Measurements from ENCODE around the gene HOXB3.

Gene HOXB3

DNA sequence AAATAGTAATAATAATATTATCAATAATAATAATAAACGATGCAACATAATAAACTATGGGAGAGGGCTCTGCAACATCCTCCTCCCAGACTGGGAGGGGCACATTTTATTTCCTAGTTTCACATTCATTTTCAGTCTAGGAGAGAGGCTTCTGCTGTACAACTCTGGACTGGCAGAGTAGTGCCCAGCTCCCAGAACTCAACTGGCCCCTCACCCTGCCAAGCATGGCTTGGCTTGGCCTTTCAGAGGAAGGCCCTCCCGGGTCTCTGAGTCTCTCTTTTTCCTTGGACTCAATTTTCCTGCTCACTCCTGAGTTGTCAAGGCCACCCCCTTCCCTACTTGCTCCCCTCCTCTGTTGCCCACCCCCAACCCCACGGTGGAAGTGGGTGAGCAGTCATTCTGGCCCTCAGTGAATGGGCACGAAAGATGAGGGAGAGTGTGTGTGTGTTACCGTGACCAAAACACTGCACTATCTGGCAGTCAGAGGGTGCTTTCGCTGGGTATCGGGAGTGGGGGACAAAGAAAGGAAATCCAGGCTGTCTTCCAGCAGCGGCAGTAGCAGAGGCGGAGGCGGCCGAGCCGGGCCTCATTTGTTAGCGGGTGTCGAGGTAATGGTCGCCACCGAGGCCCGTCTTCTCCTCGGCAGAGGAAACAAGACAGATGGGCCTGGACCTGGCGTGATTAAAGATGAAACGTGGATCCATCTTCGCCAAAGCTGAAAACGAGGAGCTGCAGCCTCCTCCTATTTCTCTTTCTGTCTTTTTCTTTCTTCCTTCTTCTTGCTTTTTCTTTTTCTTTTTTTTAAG lies 14.2 kb downstream of the HOXB3 start:
- no peak for DNase-seq (ENCODE audit: low read depth in 2 of 2)
- TF ChIP-seq, protein P1, sequence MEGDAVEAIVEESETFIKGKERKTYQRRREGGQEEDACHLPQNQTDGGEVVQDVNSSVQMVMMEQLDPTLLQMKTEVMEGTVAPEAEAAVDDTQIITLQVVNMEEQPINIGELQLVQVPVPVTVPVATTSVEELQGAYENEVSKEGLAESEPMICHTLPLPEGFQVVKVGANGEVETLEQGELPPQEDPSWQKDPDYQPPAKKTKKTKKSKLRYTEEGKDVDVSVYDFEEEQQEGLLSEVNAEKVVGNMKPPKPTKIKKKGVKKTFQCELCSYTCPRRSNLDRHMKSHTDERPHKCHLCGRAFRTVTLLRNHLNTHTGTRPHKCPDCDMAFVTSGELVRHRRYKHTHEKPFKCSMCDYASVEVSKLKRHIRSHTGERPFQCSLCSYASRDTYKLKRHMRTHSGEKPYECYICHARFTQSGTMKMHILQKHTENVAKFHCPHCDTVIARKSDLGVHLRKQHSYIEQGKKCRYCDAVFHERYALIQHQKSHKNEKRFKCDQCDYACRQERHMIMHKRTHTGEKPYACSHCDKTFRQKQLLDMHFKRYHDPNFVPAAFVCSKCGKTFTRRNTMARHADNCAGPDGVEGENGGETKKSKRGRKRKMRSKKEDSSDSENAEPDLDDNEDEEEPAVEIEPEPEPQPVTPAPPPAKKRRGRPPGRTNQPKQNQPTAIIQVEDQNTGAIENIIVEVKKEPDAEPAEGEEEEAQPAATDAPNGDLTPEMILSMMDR (IDR thresholded peaks at IDR 0.05; ENCODE audit: low read depth, low read length), result no peak
- H3K4me3 ChIP-seq (replicated peaks in 1 of 2; ENCODE audit: low read depth in 2 of 2, low read length in 2 of 2), result no peak overlapping the region

DNA sequence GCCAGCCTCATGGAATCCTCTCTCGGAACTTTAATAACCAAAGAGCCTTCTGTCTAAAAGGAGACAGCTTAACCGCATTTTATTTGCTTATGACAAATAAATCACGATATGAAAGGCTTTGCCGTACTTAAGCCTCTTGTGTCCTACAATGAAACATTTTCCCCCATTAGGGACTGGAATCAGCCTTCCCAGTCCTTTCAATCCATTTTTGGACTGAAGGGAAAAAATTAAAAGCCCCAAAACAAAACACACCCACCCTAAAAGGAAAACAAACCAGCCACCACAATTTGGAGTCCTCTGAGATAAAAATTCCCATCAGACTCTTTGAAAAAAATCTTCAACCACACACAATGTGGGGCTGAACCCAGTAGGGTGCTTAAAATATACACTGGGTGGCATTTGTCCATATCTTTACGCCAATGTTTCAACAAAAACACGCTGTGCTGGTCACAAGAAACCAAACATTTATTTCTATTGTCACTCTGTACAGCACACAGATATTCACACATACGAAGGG lies 14.9 kb downstream of the HOXB3 start:
- no peak overlapping the region for H3K4me3 ChIP-seq (replicated peaks in 1 of 2; ENCODE audit: low read depth in 2 of 2, low read length in 2 of 2)
- TF ChIP-seq, protein P1 (IDR thresholded peaks at IDR 0.05; ENCODE audit: low read depth, low read length), result no peak
- no peak for DNase-seq (ENCODE audit: low read depth in 2 of 2)

DNA sequence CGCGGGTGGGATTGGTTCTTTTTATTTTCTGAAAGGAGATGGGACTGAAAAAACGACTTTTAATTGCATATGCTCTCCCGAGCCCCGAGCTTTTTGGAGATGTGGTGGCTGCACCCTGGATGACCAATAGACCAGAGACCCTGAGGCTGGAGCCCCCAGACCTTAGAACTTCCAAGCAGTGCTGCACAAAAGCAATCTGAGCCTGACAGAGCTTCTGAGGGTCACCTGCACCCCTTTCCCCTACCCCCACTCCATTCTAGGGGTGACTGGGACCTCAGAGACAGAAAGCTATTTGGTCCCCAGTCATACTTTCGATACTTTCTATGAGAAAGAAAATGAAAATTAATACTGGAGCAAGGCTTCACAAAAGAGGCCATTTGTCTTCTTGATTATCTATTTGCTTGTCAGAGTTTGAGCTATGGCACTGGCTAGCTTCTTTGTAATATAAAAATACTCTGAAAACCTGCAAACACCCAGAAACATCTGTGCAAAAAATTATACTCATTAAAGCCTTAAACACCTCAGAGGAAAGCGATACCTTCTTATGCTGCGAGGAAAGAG lies 15.5 kb downstream of the HOXB3 start:
- no peak for DNase-seq (ENCODE audit: low read depth in 2 of 2)
- TF ChIP-seq, protein P1 (IDR thresholded peaks at IDR 0.05; ENCODE audit: low read depth, low read length), result no peak
- no peak overlapping the region for H3K4me3 ChIP-seq (replicated peaks in 1 of 2; ENCODE audit: low read depth in 2 of 2, low read length in 2 of 2)

DNA sequence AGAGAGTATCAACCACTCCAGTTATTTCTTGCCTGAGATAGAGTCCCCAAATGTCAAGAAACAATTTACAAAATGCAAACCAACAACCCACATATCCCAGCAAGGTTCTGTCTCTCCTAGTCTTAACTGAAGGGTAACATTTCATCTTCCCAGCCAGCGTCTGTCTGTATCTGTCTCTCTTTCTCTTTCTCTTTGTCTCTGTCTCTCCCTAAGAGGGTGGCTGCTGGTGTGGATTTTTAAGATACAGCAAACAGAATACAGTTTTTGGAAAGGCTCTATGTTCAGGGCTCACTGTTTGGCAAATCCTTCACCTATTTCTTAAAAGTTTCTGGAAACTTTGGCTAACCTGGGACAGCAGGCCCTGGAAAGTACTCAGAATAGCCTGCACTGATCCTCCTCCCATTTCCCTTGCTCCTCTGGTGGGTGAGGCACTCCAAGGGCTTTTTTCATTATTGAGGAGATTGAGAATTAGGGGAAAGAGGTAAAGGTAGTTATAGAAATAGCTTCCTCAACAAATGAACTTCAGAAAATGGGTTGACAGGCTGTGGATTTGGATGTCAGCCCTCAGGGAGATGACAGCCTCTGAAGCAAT lies 18.1 kb downstream of the HOXB3 start:
- no peak overlapping the region for H3K4me3 ChIP-seq (replicated peaks in 1 of 2; ENCODE audit: low read depth in 2 of 2, low read length in 2 of 2)

DNA sequence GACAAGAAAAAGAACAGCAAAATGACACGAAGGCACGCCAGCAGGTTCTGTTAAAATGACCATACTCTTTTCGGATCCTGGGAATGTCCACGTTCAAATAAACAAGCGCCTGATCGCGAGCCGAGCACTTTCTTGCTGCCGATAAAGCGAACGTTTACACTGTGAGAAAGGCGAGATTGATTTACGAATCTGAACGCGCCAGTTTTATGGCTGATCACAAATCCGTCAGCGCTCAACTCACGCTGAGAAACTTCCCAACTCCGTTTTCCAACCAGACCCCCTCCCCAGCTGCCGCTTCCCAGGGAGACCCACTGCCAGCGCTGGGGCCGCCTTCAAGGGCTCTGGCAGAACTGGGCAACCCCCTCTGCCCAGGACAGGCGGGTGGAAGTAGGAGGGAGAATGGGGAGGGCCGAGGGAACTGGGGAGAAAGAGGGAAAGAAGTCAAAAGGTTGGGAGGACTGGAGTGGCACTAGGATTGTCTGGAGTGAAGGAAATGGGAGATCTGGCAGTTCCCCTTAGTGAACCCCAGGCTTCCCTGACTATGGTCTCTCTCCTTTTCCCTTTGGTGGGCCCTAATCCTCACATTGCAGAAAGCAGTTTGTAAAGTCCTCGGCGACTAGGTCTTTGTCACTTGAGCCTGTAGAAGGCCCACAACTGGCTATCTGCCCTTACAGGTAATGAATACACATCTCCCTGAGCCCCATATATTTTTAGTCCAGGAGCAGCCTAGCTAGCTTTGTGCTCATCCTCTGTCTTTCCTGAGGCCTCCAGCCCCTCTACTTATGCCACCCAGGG lies 18.8 kb downstream of the HOXB3 start:
- no peak for DNase-seq (ENCODE audit: low read depth in 2 of 2)
- H3K4me3 ChIP-seq (replicated peaks in 1 of 2; ENCODE audit: low read depth in 2 of 2, low read length in 2 of 2), result no peak overlapping the region
- TF ChIP-seq, protein P1 (IDR thresholded peaks at IDR 0.05; ENCODE audit: low read depth, low read length), result no peak

More for the DNA sequence above, 18.1 kb downstream of the HOXB3 start:
- TF ChIP-seq, protein P1 (IDR thresholded peaks at IDR 0.05; ENCODE audit: low read depth, low read length), result no peak
- DNase-seq (ENCODE audit: low read depth in 2 of 2), result no peak

DNA sequence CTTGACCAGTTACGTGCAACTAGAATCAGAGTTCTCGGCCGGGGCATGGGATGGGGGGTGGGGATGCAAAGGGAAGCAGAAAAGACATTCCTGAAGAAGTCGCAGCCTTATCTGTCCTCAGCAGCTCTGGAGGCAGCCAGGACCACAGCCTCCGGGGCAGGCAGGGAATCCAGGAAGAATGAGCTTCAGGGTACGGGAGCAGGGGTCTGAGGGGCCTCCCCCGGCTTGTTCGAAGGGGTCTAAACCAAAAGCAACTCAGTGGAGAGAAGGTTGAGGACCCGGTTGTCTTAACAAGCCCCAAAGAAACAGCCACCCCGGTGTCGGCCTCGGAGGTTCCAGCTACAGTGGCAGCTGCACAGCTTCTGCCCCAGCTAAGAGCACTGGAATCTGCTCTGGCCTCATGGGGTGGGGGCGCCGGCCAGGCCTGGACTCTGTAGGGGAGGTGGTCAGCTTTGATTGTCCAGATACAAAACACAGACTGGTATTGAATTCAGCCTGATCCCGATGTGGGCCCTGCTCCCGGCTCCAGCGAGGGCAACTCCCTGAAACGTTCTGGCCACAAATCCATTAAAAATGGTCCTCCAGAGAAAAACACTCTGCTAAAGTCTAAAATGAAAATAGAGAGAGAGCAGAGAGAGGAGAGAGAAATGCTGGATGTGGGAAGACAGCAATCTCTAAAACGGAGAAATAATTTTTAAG lies 19.6 kb downstream of the HOXB3 start:
- no peak for DNase-seq (ENCODE audit: low read depth in 2 of 2)
- TF ChIP-seq, protein P1 (IDR thresholded peaks at IDR 0.05; ENCODE audit: low read depth, low read length), result no peak
- no peak overlapping the region for H3K4me3 ChIP-seq (replicated peaks in 1 of 2; ENCODE audit: low read depth in 2 of 2, low read length in 2 of 2)
